ENCODE data around the gene NPL.

- TF ChIP-seq POLR2A (IDR thresholded peaks at IDR 0.05), result no peak
- TF ChIP-seq CTCF (IDR thresholded peaks at IDR 0.05), result no peak
Measured at GRCh38 chr1:182807907-182808306, 18.3 kb downstream of the NPL start.
